Measurements from ENCODE around the gene PLK5. TPM values are rescaled to one million over a fixed set of nuclear protein-coding genes. Genes with fewer than 3 reads are reported as not detected.

The PLK5 gene
- total RNA-seq, 1 experiment from 2014 or later: not detected

DNA sequence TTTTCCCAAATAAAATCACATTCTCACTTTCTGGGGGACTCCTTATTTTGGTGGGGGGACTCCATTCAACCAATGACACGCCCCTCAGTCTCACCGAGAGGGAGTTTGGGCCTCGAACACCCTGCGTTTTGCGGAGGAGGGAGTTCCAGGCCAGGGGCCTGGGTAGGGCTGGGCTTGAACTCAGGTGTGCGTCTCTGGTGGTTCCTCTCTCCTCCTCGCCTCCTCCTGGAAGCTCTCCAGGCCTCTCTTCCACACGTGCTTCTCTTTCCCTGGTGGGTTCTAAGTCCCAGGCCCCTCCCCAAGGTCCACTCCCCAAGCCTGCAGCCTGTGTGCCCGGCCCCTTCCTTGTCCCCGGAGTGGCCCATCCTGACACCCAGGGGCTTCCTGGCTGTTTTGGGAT is 29.5 kb downstream of the PLK5 start:
- no peak for DNase-seq (ENCODE audit: low spot score)
- H3K9me3 ChIP-seq (ENCODE audit: low read depth, low read length, poor library complexity, severe bottlenecking): no peaks in the 10 kb centered on the region
- BruUV-seq (replicated peaks): no TSS peak
- ChIA-PET CTCF (interaction anchor here (0.6 kb wide), 1 partner anchor 235 kb away, joined by 3 read pairs; no protein-coding TSS in a partner anchor), POLR2A (ENCODE audit: low non-redundant PET) (no interaction called here)
- TF ChIP-seq EZH2 (IDR thresholded peaks at IDR 0.05; ENCODE audit: borderline replicate concordance, low read depth, low read length, poor library complexity, severe bottlenecking): no peak
- TF ChIP-seq, protein P1, sequence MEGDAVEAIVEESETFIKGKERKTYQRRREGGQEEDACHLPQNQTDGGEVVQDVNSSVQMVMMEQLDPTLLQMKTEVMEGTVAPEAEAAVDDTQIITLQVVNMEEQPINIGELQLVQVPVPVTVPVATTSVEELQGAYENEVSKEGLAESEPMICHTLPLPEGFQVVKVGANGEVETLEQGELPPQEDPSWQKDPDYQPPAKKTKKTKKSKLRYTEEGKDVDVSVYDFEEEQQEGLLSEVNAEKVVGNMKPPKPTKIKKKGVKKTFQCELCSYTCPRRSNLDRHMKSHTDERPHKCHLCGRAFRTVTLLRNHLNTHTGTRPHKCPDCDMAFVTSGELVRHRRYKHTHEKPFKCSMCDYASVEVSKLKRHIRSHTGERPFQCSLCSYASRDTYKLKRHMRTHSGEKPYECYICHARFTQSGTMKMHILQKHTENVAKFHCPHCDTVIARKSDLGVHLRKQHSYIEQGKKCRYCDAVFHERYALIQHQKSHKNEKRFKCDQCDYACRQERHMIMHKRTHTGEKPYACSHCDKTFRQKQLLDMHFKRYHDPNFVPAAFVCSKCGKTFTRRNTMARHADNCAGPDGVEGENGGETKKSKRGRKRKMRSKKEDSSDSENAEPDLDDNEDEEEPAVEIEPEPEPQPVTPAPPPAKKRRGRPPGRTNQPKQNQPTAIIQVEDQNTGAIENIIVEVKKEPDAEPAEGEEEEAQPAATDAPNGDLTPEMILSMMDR (conservative IDR thresholded peaks at IDR 0.05; ENCODE audit: low read depth, low read length): no peak
- H3K36me3 ChIP-seq (ENCODE audit: insufficient read depth, low read length, poor library complexity, severe bottlenecking): peaks cover 6% of the 10 kb centered on the region
- no peaks in the 10 kb centered on the region for H3K4me1 ChIP-seq (ENCODE audit: insufficient read depth, low read length, poor library complexity, severe bottlenecking)
- H3K27me3 ChIP-seq (replicated peaks; ENCODE audit: insufficient read depth, low read depth, low read length, poor library complexity): no peaks in the 10 kb centered on the region
- H3K27ac ChIP-seq (ENCODE audit: low read depth, low read length, poor library complexity, severe bottlenecking): no peak overlapping the region
- intact Hi-C loops (cut with micrococcal nuclease; ENCODE audit: unreplicated experiment): no loop called here
- H3K4me3 ChIP-seq (ENCODE audit: low read depth, low read length, poor library complexity, severe bottlenecking): no peak overlapping the region

DNA sequence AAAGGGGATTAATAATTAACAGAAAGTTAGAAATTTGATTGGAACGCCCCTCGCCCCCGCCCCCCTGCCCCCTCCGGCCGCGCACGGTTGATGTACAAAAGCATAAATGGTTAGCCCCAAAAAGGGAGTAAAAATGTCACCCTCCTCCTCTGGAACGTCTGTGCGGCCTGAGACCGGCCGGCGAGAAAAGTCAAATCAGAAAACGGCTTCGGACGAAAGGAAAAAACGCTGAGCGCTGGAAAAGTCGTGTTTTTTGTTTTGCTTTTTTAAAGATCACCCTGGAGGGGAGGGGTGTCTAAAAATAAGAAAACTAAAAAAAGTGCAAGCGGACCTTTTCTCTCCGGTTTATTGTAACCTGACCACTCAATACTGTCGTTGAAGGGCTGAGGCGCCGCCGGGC is 31.1 kb downstream of the PLK5 start:
- Histone ChIP-seq H3K4me1 (ENCODE audit: insufficient read depth, low read length, poor library complexity, severe bottlenecking) (no peaks in the 10 kb centered on the region), H3K36me3 (ENCODE audit: insufficient read depth, low read length, poor library complexity, severe bottlenecking) (peaks cover 6% of the 10 kb centered on the region), H3K9me3 (ENCODE audit: low read depth, low read length, poor library complexity, severe bottlenecking) (no peaks in the 10 kb centered on the region), H3K27ac (ENCODE audit: low read depth, low read length, poor library complexity, severe bottlenecking) (no peak overlapping the region), H3K4me3 (ENCODE audit: low read depth, low read length, poor library complexity, severe bottlenecking) (no peak overlapping the region), H3K27me3 (replicated peaks; ENCODE audit: insufficient read depth, low read depth, low read length, poor library complexity) (no peaks in the 10 kb centered on the region)
- TF ChIP-seq EZH2 (IDR thresholded peaks at IDR 0.05; ENCODE audit: borderline replicate concordance, low read depth, low read length, poor library complexity, severe bottlenecking): no peak
- ChIA-PET CTCF (no interaction called here), POLR2A (ENCODE audit: low non-redundant PET) (no interaction called here)
- DNase-seq (ENCODE audit: low spot score): no peak
- intact Hi-C loops (cut with micrococcal nuclease; ENCODE audit: unreplicated experiment): no loop called here
- no TSS peak for BruUV-seq (replicated peaks)

- Histone ChIP-seq H3K4me1 (ENCODE audit: insufficient read depth, low read length, poor library complexity, severe bottlenecking) (no peaks in the 10 kb centered on the region), H3K9me3 (ENCODE audit: low read depth, low read length, poor library complexity, severe bottlenecking) (no peaks in the 10 kb centered on the region), H3K27me3 (replicated peaks; ENCODE audit: insufficient read depth, low read depth, low read length, poor library complexity) (no peaks in the 10 kb centered on the region), H3K27ac (ENCODE audit: low read depth, low read length, poor library complexity, severe bottlenecking) (no peak overlapping the region), H3K4me3 (ENCODE audit: low read depth, low read length, poor library complexity, severe bottlenecking) (no peak overlapping the region), H3K36me3 (ENCODE audit: insufficient read depth, low read length, poor library complexity, severe bottlenecking) (peaks cover 6% of the 10 kb centered on the region)
- intact Hi-C loops (cut with micrococcal nuclease; ENCODE audit: unreplicated experiment): no loop called here
- POLR2A ChIA-PET (ENCODE audit: low non-redundant PET): no interaction called here
- DNase-seq (ENCODE audit: low spot score): no peak
- no TSS peak for BruUV-seq (replicated peaks)
- TF ChIP-seq, protein P1 (conservative IDR thresholded peaks at IDR 0.05; ENCODE audit: low read depth, low read length): no peak
- TF ChIP-seq EZH2 (IDR thresholded peaks at IDR 0.05; ENCODE audit: borderline replicate concordance, low read depth, low read length, poor library complexity, severe bottlenecking): no peak
- CTCF ChIA-PET: no interaction called here
These were observed 31.9 kb downstream of the PLK5 start for GRCh38 chr19:1555487-1556389.

Measured in A673 (cell line).